ENCODE data around the gene SDHA. TPM values are rescaled to one million over a fixed set of nuclear protein-coding genes. Genes with fewer than 3 reads are reported as not detected.
"Not testable (repeated sequence)": the region's sequence is repeated elsewhere in the genome, so short reads cannot be mapped to it uniquely, and the experiment has no call there.

SDHA gene
- total RNA-seq, 1 donor from 2014 or later, result 140 TPM

GRCh38 chr5:198516-199196 lies 19.5 kb upstream of the SDHA start:
- no peak for DNase-seq (ENCODE audit: low spot score)

GRCh38 chr5:199197-199949 lies 18.7 kb upstream of the SDHA start:
- no peak for DNase-seq (ENCODE audit: low spot score)

GRCh38 chr5:199950-200645 lies 18.0 kb upstream of the SDHA start:
- no peak for DNase-seq (ENCODE audit: low spot score)

- DNase-seq (ENCODE audit: low spot score), result no peak
These were observed 17.1 kb upstream of the SDHA start for GRCh38 chr5:200985-201384.

GRCh38 chr5:201672-202071 lies 16.4 kb upstream of the SDHA start:
- DNase-seq (ENCODE audit: low spot score), result no peak

- DNase-seq (ENCODE audit: low spot score), result no peak
These were observed 14.7 kb upstream of the SDHA start for GRCh38 chr5:203246-203930.

GRCh38 chr5:204001-204400 lies 14.1 kb upstream of the SDHA start:
- DNase-seq (ENCODE audit: low spot score), result no peak

GRCh38 chr5:204462-204861 lies 13.7 kb upstream of the SDHA start:
- DNase-seq (ENCODE audit: low spot score), result no peak

GRCh38 chr5:204966-205670 lies 13.0 kb upstream of the SDHA start:
- DNase-seq (ENCODE audit: low spot score), result no peak

- no peak for DNase-seq (ENCODE audit: low spot score)
These were observed 11.7 kb upstream of the SDHA start for GRCh38 chr5:206406-206805.

- no peak for DNase-seq (ENCODE audit: low spot score)
These were observed 11.1 kb upstream of the SDHA start for GRCh38 chr5:206927-207536.

- no peak for DNase-seq (ENCODE audit: low spot score)
These were observed 10.5 kb upstream of the SDHA start for GRCh38 chr5:207599-207998.

- no peak for DNase-seq (ENCODE audit: low spot score)
These were observed 9.5 kb upstream of the SDHA start for GRCh38 chr5:208449-209114.

GRCh38 chr5:213803-214395 lies 4.2 kb upstream of the SDHA start:
- DNase-seq (ENCODE audit: low spot score), result no peak

GRCh38 chr5:215256-215655 lies 2.9 kb upstream of the SDHA start:
- not testable (repeated sequence) for DNase-seq (ENCODE audit: low spot score)

- DNase-seq (ENCODE audit: low spot score), result not testable (repeated sequence)
These were observed 2.0 kb upstream of the SDHA start for GRCh38 chr5:216076-216475.

GRCh38 chr5:218457-219291 lies 554 bp downstream of the SDHA start:
- DNase-seq (ENCODE audit: low spot score), result no peak

GRCh38 chr5:219460-219863 lies 1.3 kb downstream of the SDHA start:
- DNase-seq (ENCODE audit: low spot score), result no peak

- DNase-seq (ENCODE audit: low spot score), result no peak
These were observed 1.9 kb downstream of the SDHA start for GRCh38 chr5:219991-220390.

Data from mucosa of gallbladder (tissue), 1 donor.